ENCODE data around the gene COG7.
"Not testable (repeated sequence)": the region's sequence is repeated elsewhere in the genome, so short reads cannot be mapped to it uniquely, and the experiment has no call there.

COG7 gene

DNA sequence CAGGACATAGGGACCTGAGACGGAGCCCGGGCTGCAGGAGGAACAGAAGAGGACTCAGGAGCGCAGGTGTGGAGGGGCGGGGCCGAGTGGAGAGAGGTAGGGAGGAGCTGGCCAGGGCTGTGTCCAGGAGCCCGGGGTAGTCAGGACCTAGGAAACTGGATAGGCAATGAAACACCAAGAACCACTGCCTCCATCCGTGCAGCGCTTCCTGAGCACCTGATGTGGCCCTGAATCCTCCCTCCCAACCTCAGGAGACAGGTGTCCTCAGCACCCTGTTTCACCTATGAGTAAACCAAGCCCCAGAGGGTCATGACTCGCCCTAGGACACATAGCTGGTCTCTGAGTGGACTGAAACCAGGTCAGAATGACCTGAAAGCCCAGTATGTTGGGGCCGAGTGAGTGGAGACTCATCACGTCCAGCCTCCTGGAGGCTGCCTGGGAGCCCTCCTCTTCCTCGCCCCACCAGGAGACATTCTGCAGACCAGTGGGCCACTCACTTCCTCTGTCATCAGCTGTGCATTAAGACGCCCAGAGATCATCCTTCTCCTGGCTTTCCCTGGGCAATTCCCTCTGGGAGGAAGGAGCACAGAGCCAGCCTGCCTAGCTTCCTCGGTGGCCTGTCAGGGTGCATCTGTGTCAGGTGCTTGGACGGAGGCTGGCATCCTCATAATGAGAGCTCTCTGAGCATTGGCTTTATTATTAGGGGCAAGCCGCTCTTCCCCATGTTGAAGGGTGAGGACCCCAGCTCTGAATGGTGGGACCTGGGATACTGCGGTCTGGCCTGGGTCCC lies 78.1 kb downstream of the COG7 start:
- no peaks in the 10 kb centered on the region for H3K36me3 ChIP-seq (ENCODE audit: control insufficient read depth, insufficient read depth, low read length)
- H3K27ac ChIP-seq (ENCODE audit: low read depth, low read length, severe bottlenecking) = no peak overlapping the region
- no peak overlapping the region for H3K4me3 ChIP-seq (ENCODE audit: extremely low read depth, insufficient read depth, low read length, poor library complexity, severe bottlenecking)
- no peaks in the 10 kb centered on the region for H3K4me1 ChIP-seq (ENCODE audit: control insufficient read depth, insufficient read depth, low read length, poor library complexity, severe bottlenecking)
- WGBS, 2 experiments (ENCODE audit: insufficient coverage in 2 of 2) = 87 to 89% methylated on average over 13 to 16 of the region's 17 CpGs
- no peaks in the 10 kb centered on the region for H3K9me3 ChIP-seq (ENCODE audit: control insufficient read depth, low read length)

DNA sequence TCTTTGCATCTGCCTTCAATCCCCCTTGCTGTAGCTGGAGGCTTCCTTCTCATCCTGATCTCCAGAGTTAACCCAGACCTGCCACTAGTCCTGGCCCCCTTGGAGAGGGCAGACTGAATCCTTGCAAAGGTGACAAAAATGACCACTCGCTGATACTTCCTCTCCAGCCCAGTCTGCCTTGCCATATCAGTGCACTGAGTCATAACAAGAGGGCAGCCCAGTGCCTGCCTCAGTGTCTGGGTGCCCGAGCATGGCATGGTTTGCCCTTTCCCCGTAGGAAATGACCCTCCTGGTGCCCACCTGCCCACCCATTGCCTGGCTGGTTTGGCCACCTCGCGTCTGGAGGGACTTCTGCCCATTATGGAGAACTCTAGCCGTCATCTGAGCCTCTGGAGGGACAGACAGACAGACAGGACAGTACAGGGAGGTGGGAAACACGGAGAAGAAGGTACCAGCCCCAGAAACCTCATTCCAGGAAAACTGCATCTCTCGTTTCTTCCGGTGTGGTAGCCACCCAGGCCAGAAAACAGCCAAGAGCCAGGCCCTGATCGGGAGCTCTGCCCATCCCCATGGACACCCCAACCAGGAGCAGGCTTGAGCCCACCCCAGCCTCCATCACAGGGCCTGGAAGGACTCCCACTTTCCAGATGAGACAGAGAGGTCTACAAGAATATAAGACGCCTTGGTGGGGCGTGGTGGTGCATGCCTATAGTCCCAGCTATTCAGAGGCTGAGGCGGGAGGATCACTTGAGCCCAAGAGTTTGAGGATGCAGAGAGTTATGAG lies 79.4 kb downstream of the COG7 start:
- no peaks in the 10 kb centered on the region for H3K9me3 ChIP-seq (ENCODE audit: control insufficient read depth, low read length)
- H3K4me3 ChIP-seq (ENCODE audit: extremely low read depth, insufficient read depth, low read length, poor library complexity, severe bottlenecking) = no peak overlapping the region
- no peak overlapping the region for H3K27ac ChIP-seq (ENCODE audit: low read depth, low read length, severe bottlenecking)
- H3K36me3 ChIP-seq (ENCODE audit: control insufficient read depth, insufficient read depth, low read length) = no peaks in the 10 kb centered on the region
- no peaks in the 10 kb centered on the region for H3K4me1 ChIP-seq (ENCODE audit: control insufficient read depth, insufficient read depth, low read length, poor library complexity, severe bottlenecking)
- WGBS, 2 experiments (ENCODE audit: insufficient coverage in 2 of 2) = 89 to 91% methylated on average over 7 to 10 of the region's 13 CpGs

DNA sequence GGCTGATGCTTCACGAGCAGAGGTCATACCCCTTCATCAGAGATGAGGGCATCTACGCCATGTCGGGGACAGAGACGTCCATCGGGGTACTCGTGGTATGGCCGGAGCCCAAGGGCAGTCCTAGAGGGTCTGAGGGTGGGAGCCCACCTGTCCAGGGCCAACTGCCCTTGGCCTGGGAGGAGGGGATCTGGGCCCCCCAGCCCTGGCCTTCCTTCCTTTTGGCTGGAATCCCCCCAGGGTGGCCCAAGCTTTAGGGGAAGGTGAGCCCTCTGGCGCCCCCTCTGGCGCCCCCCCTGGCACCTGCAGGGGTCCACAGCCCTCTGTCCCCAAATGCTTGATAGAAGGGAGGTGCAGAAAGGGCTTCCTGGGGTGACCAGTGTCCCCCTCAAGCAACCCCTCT lies 81.6 kb downstream of the COG7 start:
- Histone ChIP-seq H3K4me3 (ENCODE audit: extremely low read depth, insufficient read depth, low read length, poor library complexity, severe bottlenecking) (no peak overlapping the region), H3K27ac (ENCODE audit: low read depth, low read length, severe bottlenecking) (no peak overlapping the region), H3K4me1 (ENCODE audit: control insufficient read depth, insufficient read depth, low read length, poor library complexity, severe bottlenecking) (no peaks in the 10 kb centered on the region), H3K9me3 (ENCODE audit: control insufficient read depth, low read length) (no peaks in the 10 kb centered on the region), H3K36me3 (ENCODE audit: control insufficient read depth, insufficient read depth, low read length) (no peaks in the 10 kb centered on the region)
- WGBS, 2 experiments (ENCODE audit: insufficient coverage in 2 of 2) = 84 to 96% methylated on average over 7 of the region's 9 CpGs

DNA sequence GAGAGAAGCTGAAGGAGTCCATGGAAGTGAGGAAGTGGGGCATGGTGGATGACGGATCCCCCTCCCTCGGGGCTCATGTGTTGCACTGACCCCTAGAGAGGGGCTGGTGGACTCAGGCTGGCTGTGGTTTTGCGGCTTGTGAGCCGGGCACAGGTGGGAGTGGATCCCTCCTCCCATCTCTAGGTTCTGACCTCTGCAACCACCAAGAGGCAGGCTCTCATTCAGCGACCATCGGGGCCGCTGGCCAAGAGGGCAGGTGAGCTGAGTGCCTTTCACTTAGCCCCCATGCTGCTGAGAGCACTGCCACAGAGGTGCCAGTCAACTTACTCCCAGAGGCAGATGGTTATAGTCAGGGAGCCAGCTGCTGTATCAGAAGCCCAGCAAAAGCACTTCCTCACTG lies 83.6 kb downstream of the COG7 start:
- no peaks in the 10 kb centered on the region for H3K36me3 ChIP-seq (ENCODE audit: control insufficient read depth, insufficient read depth, low read length)
- no peaks in the 10 kb centered on the region for H3K9me3 ChIP-seq (ENCODE audit: control insufficient read depth, low read length)
- 62 to 84% methylated on average over 5 to 6 of the region's 7 CpGs for WGBS, 2 experiments (ENCODE audit: insufficient coverage in 2 of 2)

DNA sequence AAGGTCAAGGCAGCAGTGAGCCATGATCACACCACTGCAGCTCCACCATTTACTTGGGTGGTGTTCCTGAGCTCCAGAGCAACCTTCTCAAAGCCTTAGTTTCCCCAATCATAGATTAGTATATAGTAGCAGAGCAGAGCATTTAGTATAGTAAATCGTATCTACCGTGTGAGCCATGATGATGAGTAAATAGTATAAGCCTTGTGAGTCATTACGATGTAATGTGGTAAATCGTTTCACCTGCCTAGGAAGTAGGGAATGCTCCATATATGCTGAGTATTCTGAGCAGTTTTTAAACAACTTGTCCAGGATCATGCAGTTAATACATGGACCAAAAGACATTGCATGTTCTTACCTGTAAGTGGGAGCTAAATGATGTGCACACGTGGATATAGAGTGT lies 84.5 kb downstream of the COG7 start:
- H3K9me3 ChIP-seq (ENCODE audit: control insufficient read depth, low read length) = no peaks in the 10 kb centered on the region
- H3K27ac ChIP-seq (ENCODE audit: low read depth, low read length, severe bottlenecking) = no peak overlapping the region
- H3K4me3 ChIP-seq (ENCODE audit: extremely low read depth, insufficient read depth, low read length, poor library complexity, severe bottlenecking) = no peak overlapping the region
- no peaks in the 10 kb centered on the region for H3K4me1 ChIP-seq (ENCODE audit: control insufficient read depth, insufficient read depth, low read length, poor library complexity, severe bottlenecking)
- 86 to 100% methylated on average over 3 to 5 of the region's 5 CpGs for WGBS, 2 experiments (ENCODE audit: insufficient coverage in 2 of 2)
- H3K36me3 ChIP-seq (ENCODE audit: control insufficient read depth, insufficient read depth, low read length) = no peaks in the 10 kb centered on the region

More for the DNA sequence above, 83.6 kb downstream of the COG7 start:
- H3K4me1 ChIP-seq (ENCODE audit: control insufficient read depth, insufficient read depth, low read length, poor library complexity, severe bottlenecking) = no peaks in the 10 kb centered on the region
- no peak overlapping the region for H3K4me3 ChIP-seq (ENCODE audit: extremely low read depth, insufficient read depth, low read length, poor library complexity, severe bottlenecking)
- no peak overlapping the region for H3K27ac ChIP-seq (ENCODE audit: low read depth, low read length, severe bottlenecking)

DNA sequence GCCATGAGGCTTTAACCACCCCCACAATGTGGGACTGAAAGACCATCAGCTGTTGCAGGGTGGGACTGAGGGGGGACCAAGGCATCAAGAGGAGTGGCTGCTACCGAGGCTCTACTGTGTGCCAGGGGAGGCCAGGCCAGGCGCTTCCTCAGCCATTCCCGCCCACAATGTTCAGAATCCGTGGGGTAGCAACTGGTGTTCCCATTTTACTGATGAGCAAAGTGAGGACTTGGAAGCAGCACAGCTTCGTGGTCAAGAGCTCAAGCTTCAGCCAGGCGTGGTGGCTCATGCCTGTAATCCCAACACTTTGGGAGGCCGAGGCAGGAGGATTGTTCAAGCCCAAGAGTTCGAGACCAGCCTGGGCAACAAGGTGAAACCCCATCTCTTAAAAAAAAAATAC lies 85.0 kb downstream of the COG7 start:
- H3K36me3 ChIP-seq (ENCODE audit: control insufficient read depth, insufficient read depth, low read length) = no peaks in the 10 kb centered on the region
- H3K4me1 ChIP-seq (ENCODE audit: control insufficient read depth, insufficient read depth, low read length, poor library complexity, severe bottlenecking) = no peaks in the 10 kb centered on the region
- H3K9me3 ChIP-seq (ENCODE audit: control insufficient read depth, low read length) = no peaks in the 10 kb centered on the region
- no peak overlapping the region for H3K27ac ChIP-seq (ENCODE audit: low read depth, low read length, severe bottlenecking)
- no peak overlapping the region for H3K4me3 ChIP-seq (ENCODE audit: extremely low read depth, insufficient read depth, low read length, poor library complexity, severe bottlenecking)
- WGBS, 2 experiments (ENCODE audit: insufficient coverage in 2 of 2) = 86% methylated on average over 7 to 8 of the region's 8 CpGs

DNA sequence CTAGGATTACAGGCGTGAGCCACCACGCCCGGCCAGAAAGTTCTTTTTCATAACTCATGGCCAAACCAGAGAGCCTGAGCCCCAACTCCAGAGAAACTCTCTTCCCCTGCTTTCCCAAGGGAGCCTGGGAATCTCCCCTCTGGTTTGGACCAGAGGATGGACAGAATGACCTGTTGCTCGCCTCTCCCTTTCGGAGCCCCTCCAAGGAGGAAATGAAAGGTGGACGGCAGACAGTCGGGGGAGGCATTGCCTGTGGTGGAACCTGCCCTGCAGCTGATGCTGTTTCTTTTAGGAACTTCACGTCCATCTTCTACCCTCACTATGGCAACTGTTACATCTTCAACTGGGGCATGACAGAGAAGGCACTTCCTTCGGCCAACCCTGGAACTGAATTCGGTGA lies 85.4 kb downstream of the COG7 start:
- 81 to 94% methylated on average over 5 to 9 of the region's 10 CpGs for WGBS, 2 experiments (ENCODE audit: insufficient coverage in 2 of 2)
- H3K27ac ChIP-seq (ENCODE audit: low read depth, low read length, severe bottlenecking) = no peak overlapping the region
- no peaks in the 10 kb centered on the region for H3K36me3 ChIP-seq (ENCODE audit: control insufficient read depth, insufficient read depth, low read length)
- no peaks in the 10 kb centered on the region for H3K9me3 ChIP-seq (ENCODE audit: control insufficient read depth, low read length)
- H3K4me3 ChIP-seq (ENCODE audit: extremely low read depth, insufficient read depth, low read length, poor library complexity, severe bottlenecking) = no peak overlapping the region
- no peaks in the 10 kb centered on the region for H3K4me1 ChIP-seq (ENCODE audit: control insufficient read depth, insufficient read depth, low read length, poor library complexity, severe bottlenecking)

DNA sequence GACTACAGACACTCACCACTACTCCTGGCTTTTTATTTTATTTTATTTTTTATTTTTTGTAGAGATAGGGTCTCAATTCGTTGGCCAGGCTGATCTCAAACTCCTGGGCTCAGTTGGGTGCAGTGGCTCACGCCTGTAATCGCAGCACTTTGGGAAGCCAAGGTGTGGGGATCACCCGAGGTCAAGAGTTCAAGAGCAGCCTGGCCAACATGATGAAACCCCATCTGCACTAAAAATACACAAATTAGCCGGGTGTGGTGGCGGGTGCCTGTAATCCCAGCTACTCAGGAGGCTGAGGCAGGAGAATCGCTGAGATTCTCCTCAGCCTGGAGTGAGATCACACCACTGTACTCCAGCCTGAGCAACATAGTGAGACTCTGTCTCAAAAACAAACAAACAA lies 86.6 kb downstream of the COG7 start:
- not testable (repeated sequence) for H3K27ac ChIP-seq (ENCODE audit: low read depth, low read length, severe bottlenecking); H3K9me3 ChIP-seq (ENCODE audit: control insufficient read depth, low read length); H3K4me1 ChIP-seq (ENCODE audit: control insufficient read depth, insufficient read depth, low read length, poor library complexity, severe bottlenecking); H3K36me3 ChIP-seq (ENCODE audit: control insufficient read depth, insufficient read depth, low read length); H3K4me3 ChIP-seq (ENCODE audit: extremely low read depth, insufficient read depth, low read length, poor library complexity, severe bottlenecking)
- 83 to 88% methylated on average over 6 to 7 of the region's 7 CpGs for WGBS, 2 experiments (ENCODE audit: insufficient coverage in 2 of 2)

DNA sequence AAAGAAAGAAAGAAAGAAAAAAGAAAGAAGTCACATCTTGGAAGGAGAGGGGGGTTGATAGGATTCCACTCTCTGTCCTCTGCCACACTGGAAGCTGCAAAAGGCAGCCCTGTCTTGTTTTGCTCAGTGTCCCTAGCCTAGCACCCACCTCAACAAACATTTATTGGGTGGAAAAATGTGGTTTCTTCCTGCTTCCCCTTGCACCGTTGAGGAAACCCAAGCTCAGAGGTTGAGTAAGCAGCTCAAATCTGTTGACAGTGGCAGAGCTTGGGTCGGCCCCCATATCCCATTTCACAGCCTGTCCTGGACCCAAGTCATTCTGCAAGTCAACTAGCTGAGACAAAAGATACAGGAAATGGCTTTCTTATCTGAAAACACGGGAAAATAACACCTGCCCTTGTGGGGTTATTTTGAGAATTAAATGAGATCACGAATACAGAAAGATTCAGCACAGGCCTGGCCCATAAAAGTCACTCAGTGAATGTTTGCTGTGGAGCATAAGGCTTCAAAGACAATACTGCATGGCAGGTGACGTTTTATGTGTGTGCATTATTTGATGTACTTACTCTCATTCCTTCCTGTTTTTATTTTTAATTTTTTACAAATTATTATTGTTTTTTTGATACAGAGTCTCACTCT lies 87.3 kb downstream of the COG7 start:
- no peaks in the 10 kb centered on the region for H3K36me3 ChIP-seq (ENCODE audit: control insufficient read depth, insufficient read depth, low read length)
- 44 to 50% methylated on average over 4 of the region's 5 CpGs for WGBS, 2 experiments (ENCODE audit: insufficient coverage in 2 of 2)

DNA sequence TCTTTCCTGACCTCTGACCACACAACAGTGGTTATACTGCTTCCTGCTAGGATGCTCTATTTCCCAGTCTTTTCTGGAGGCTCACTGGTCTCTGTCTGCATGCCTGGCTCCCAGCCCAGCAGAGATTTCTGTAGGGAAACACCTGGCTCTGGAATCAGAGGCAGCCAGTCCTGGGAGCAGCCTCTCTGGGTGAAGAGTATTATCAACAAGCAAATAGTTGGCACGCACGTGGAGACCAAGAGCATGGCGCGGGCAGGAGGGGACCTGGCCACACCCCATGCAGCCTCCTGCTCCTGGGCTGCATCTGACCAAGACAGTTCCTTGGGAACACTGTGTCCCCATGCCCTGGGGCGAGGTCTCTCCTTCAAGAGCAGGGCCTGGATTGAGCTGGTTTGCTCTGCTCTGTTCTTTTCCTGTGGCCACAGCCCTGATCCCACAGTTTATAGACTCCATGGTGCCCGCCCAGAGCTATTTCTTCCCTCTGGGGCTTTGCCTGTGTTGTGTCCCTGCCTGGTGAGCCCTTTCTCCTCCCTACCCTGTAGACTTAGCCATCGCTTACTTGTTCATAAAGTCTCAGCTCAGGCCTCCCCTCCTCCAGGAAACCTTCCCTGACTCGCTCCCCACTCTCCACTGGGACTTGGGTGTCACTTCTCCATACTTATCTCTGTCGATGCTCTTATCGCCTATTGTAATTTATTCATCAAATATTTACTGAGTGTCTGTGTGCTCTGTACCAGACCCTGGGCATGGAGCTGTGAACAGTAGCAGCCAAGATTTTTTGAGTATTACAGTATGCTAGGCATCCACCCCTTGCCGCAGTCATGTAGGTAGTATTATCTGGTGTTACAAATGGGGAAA lies 90.3 kb downstream of the COG7 start:
- Histone ChIP-seq H3K27ac (ENCODE audit: low read depth, low read length, severe bottlenecking) (no peak overlapping the region), H3K4me1 (ENCODE audit: control insufficient read depth, insufficient read depth, low read length, poor library complexity, severe bottlenecking) (no peaks in the 10 kb centered on the region), H3K4me3 (ENCODE audit: extremely low read depth, insufficient read depth, low read length, poor library complexity, severe bottlenecking) (no peak overlapping the region), H3K36me3 (ENCODE audit: control insufficient read depth, insufficient read depth, low read length) (no peaks in the 10 kb centered on the region), H3K9me3 (ENCODE audit: control insufficient read depth, low read length) (no peaks in the 10 kb centered on the region)
- 80 to 88% methylated on average over 7 to 9 of the region's 11 CpGs for WGBS, 2 experiments (ENCODE audit: insufficient coverage in 2 of 2)

More for the DNA sequence above, 87.3 kb downstream of the COG7 start:
- no peaks in the 10 kb centered on the region for H3K9me3 ChIP-seq (ENCODE audit: control insufficient read depth, low read length)
- H3K4me3 ChIP-seq (ENCODE audit: extremely low read depth, insufficient read depth, low read length, poor library complexity, severe bottlenecking) = no peak overlapping the region
- H3K4me1 ChIP-seq (ENCODE audit: control insufficient read depth, insufficient read depth, low read length, poor library complexity, severe bottlenecking) = no peaks in the 10 kb centered on the region
- no peak overlapping the region for H3K27ac ChIP-seq (ENCODE audit: low read depth, low read length, severe bottlenecking)

All from mesodermal cell (in vitro differentiated cells).